NCI-H2196 treated with DMSO at 0.1 percent for 48 hours (cell line): ENCODE measurements around the gene RAPGEF5.

Source experiments
- DNase-seq: peaks from one replicate; lab custom pipeline; 2025; ENCODE audit not compliant: unreplicated experiment; lab: John Stamatoyannopoulos, UW

Gene RAPGEF5

GRCh38 chr7:22129166-22129565, 227.8 kb downstream of the RAPGEF5 start:
- no peak for DNase-seq

- no peak for DNase-seq
Observed at GRCh38 chr7:22128528-22128920, 228.4 kb downstream of the RAPGEF5 start.

GRCh38 chr7:22127835-22128527, 229.0 kb downstream of the RAPGEF5 start:
- DNase-seq: no peak

- no peak for DNase-seq
Observed at GRCh38 chr7:22125436-22125835, 231.5 kb downstream of the RAPGEF5 start.

GRCh38 chr7:22124941-22125340, 232.0 kb downstream of the RAPGEF5 start:
- no peak for DNase-seq

- DNase-seq: no peak
Observed at GRCh38 chr7:22123139-22123538, 233.8 kb downstream of the RAPGEF5 start.

GRCh38 chr7:22121702-22122474, 235.1 kb downstream of the RAPGEF5 start:
- no peak for DNase-seq

- no peak for DNase-seq
Observed at GRCh38 chr7:22120391-22121053, 236.4 kb downstream of the RAPGEF5 start.

- DNase-seq: no peak
Observed at GRCh38 chr7:22117222-22117621, 239.7 kb downstream of the RAPGEF5 start.

GRCh38 chr7:22116451-22117030, 240.4 kb downstream of the RAPGEF5 start:
- no peak for DNase-seq

- DNase-seq: no peak
Observed at GRCh38 chr7:22115689-22116088, 241.3 kb downstream of the RAPGEF5 start.

GRCh38 chr7:22114440-22114981, 242.4 kb downstream of the RAPGEF5 start:
- DNase-seq: no peak

GRCh38 chr7:22113041-22113440, 243.9 kb downstream of the RAPGEF5 start:
- DNase-seq: no peak

GRCh38 chr7:22111661-22112060, 245.3 kb downstream of the RAPGEF5 start:
- no peak for DNase-seq

- no peak for DNase-seq
Observed at GRCh38 chr7:22110881-22111280, 246.1 kb downstream of the RAPGEF5 start.

GRCh38 chr7:22110227-22110839, 246.6 kb downstream of the RAPGEF5 start:
- peak; percentile 68 for DNase-seq

- DNase-seq: no peak
Observed at GRCh38 chr7:22109761-22110160, 247.2 kb downstream of the RAPGEF5 start.

GRCh38 chr7:22108151-22108845, 248.7 kb downstream of the RAPGEF5 start:
- no peak for DNase-seq

- no peak for DNase-seq
Observed at GRCh38 chr7:22105550-22105949, 251.4 kb downstream of the RAPGEF5 start.
